Fibroblast of lung (primary cell): ENCODE measurements around the gene CD226. TPM values are rescaled to one million over a fixed set of nuclear protein-coding genes. Genes with fewer than 3 reads are reported as not detected.

Source experiments
- DNase-seq, 2 donors: peaks; one replicate each; pipeline versions ENCODE4 v3.0.0 to v3.0.0-alpha.2; 2010; ENCODE audit warnings: low read depth in 2 of 2
- H2AFZ ChIP-seq: 2 replicates; pipeline ENCODE4 v1.5.1; 2012; ENCODE audit warnings: low read length, control low read depth, inconsistent platforms
- H3K27ac ChIP-seq: 2 replicates; pipeline ENCODE4 v1.5.1; 2011; ENCODE audit warnings: low read length, control low read depth; ENCODE audit not compliant: insufficient read depth
- H3K27me3 ChIP-seq: 2 replicates; pipeline ENCODE4 v1.5.1; 2011; ENCODE audit warnings: mild to moderate bottlenecking, low read length; ENCODE audit not compliant: control insufficient read depth, insufficient read depth
- H3K36me3 ChIP-seq: 2 replicates; pipeline ENCODE4 v1.5.1; 2011; ENCODE audit warnings: low read length; ENCODE audit not compliant: control insufficient read depth, insufficient read depth
- H3K4me1 ChIP-seq: 2 replicates; pipeline ENCODE4 v1.5.1; 2011; ENCODE audit warnings: low read length; ENCODE audit not compliant: control insufficient read depth, insufficient read depth; ENCODE audit errors: extremely low read depth
- H3K4me2 ChIP-seq: 2 replicates; pipeline ENCODE4 v1.5.1; 2011; ENCODE audit warnings: low read length, control low read depth; ENCODE audit not compliant: insufficient read depth; ENCODE audit errors: extremely low read depth
- H3K4me3 ChIP-seq, 4 experiments: fragments of 200-600 bp in 1 of 4; sonication (generic) in 1 of 4; replicated peaks in 1 of 4; 2 replicates each; pipeline ENCODE4 v1.5.1; 2011 to 2016; ENCODE audit warnings: low read length in 4 of 4, low read depth in 3 of 4, mild to moderate bottlenecking in 3 of 4, control low read depth in 2 of 4, inconsistent platforms in 1 of 4, mixed read lengths in 1 of 4; ENCODE audit not compliant: insufficient read depth in 1 of 4; ENCODE audit errors: control extremely low read depth in 1 of 4
- H3K79me2 ChIP-seq: 2 replicates; pipeline ENCODE4 v1.5.1; 2012; ENCODE audit warnings: mild to moderate bottlenecking, low read length, inconsistent platforms; ENCODE audit not compliant: control insufficient read depth, insufficient read depth
- H3K9ac ChIP-seq: 2 replicates; pipeline ENCODE4 v1.5.1; 2011; ENCODE audit warnings: mild to moderate bottlenecking, low read length, control low read depth; ENCODE audit not compliant: insufficient read depth
- H3K9me3 ChIP-seq: 2 replicates; pipeline ENCODE4 v1.5.1; 2012; ENCODE audit warnings: low read depth, low read length; ENCODE audit not compliant: control insufficient read depth, insufficient read depth
- H4K20me1 ChIP-seq: 2 replicates; pipeline ENCODE4 v1.5.1; 2011; ENCODE audit warnings: low read length; ENCODE audit not compliant: control insufficient read depth, insufficient read depth; ENCODE audit errors: extremely low read depth
- CTCF ChIP-seq, 2 donors: IDR thresholded peaks in 1 of 2; conservative IDR thresholded peaks in 1 of 2; 1 replicate in 1 of 2; 2 replicates in 1 of 2; pipeline ENCODE4 v1.5.1; 2011 to 2012; ENCODE audit warnings: low read length in 2 of 2, control low read depth in 1 of 2, inconsistent platforms in 1 of 2, low read depth in 1 of 2, mild to moderate bottlenecking in 1 of 2
- EZH2 ChIP-seq: IDR thresholded peaks from 2 replicates; pipeline ENCODE4 v1.5.1; 2012; ENCODE audit warnings: low read length, control low read depth, mild to moderate bottlenecking; ENCODE audit errors: missing control alignments
- polyA plus RNA-seq, 2 donors: library from polyadenylated mRNA; depleted of rRNA in 1 of 2; stranded (reverse) in 1 of 2; unstranded in 1 of 2; fragments of >200 nt; gene quantifications; 2 replicates each; pipeline ENCODE4 v1.2.1, GENCODE V29; 2011 to 2012; ENCODE audit warnings: missing spikeins in 1 of 2
- total RNA-seq: library from RNA; depleted of rRNA; stranded (reverse); fragments of >200 nt; gene quantifications from 2 replicates; pipeline ENCODE4 v1.2.1, GENCODE V29; 2014

CD226 gene
- total and polyA plus RNA-seq, 2 donors (not counting 1 experiment from before 2014, with no cell fraction given): 0.33 to 0.42 TPM

GRCh38 chr18:69840001-69840400 lies 107.7 kb downstream of the CD226 start:
- no peak for TF ChIP-seq CTCF (conservative IDR thresholded peaks at IDR 0.05 in 1 of 2, IDR thresholded peaks at IDR 0.05 in 1 of 2; ENCODE audit: low read depth in 1 of 2, low read length in 2 of 2)
- no peak for TF ChIP-seq EZH2
- no peaks in the 10 kb centered on the region for H3K9me3 ChIP-seq
- H3K79me2 ChIP-seq: no peaks in the 10 kb centered on the region
- no peak overlapping the region for H3K4me3 ChIP-seq
- no peak for DNase-seq
- H3K9ac ChIP-seq: no peak overlapping the region
- H3K27me3 ChIP-seq: no peaks in the 10 kb centered on the region
- no peak overlapping the region for H2AFZ ChIP-seq
- no peak overlapping the region for H3K4me2 ChIP-seq
- no peak overlapping the region for H3K27ac ChIP-seq
- peaks cover 2% of the 10 kb centered on the region for H3K4me1 ChIP-seq
- no peaks in the 10 kb centered on the region for H4K20me1 ChIP-seq
- H3K36me3 ChIP-seq: no peaks in the 10 kb centered on the region

GRCh38 chr18:69839497-69839896 lies 108.2 kb downstream of the CD226 start:
- Histone ChIP-seq H3K9me3 (no peaks in the 10 kb centered on the region), H3K79me2 (no peaks in the 10 kb centered on the region), H3K4me3 (no peak overlapping the region), H2AFZ (no peak overlapping the region), H3K4me1 (peaks cover 2% of the 10 kb centered on the region), H3K36me3 (no peaks in the 10 kb centered on the region), H4K20me1 (no peaks in the 10 kb centered on the region), H3K9ac (no peak overlapping the region), H3K27me3 (no peaks in the 10 kb centered on the region), H3K4me2 (no peak overlapping the region), H3K27ac (no peak overlapping the region)
- TF ChIP-seq EZH2: no peak
- TF ChIP-seq CTCF (conservative IDR thresholded peaks at IDR 0.05 in 1 of 2, IDR thresholded peaks at IDR 0.05 in 1 of 2; ENCODE audit: low read depth in 1 of 2, low read length in 2 of 2): no peak
- no peak for DNase-seq

GRCh38 chr18:69838620-69839411 lies 108.9 kb downstream of the CD226 start:
- Histone ChIP-seq H3K4me2 (no peak overlapping the region), H2AFZ (no peak overlapping the region), H3K9ac (no peak overlapping the region), H4K20me1 (no peaks in the 10 kb centered on the region), H3K79me2 (no peaks in the 10 kb centered on the region), H3K4me1 (peaks cover 2% of the 10 kb centered on the region), H3K27me3 (no peaks in the 10 kb centered on the region), H3K4me3 (no peak overlapping the region), H3K9me3 (no peaks in the 10 kb centered on the region), H3K36me3 (no peaks in the 10 kb centered on the region), H3K27ac (no peak overlapping the region)
- TF ChIP-seq CTCF (conservative IDR thresholded peaks at IDR 0.05 in 1 of 2, IDR thresholded peaks at IDR 0.05 in 1 of 2; ENCODE audit: low read depth in 1 of 2, low read length in 2 of 2): no peak
- no peak for TF ChIP-seq EZH2
- DNase-seq: no peak
